Muscle of back (tissue), 13 donors: ENCODE results near the gene LRRD1. TPM values are rescaled to one million over a fixed set of nuclear protein-coding genes. Genes with fewer than 3 reads are reported as not detected.
"Not testable (repeated sequence)": the region's sequence is repeated elsewhere in the genome, so short reads cannot be mapped to it uniquely, and the experiment has no call there.

Experiments used
- DNase-seq, 3 donors: peaks; one replicate each; pipeline versions ENCODE4 v3.0.0 to v3.0.0-alpha.2; 2013
- long read RNA-seq, 9 donors: transcript quantifications; one replicate each; lab custom pipeline, GENCODE V29; 2026
- polyA plus RNA-seq, 10 donors: library from polyadenylated mRNA; unstranded; fragments of 120-200 nt; gene quantifications; one replicate each; pipeline ENCODE4 v1.2.1, GENCODE V29; 2013; ENCODE audit not compliant: insufficient read length in 10 of 10

The LRRD1 gene
- polyA plus RNA-seq: under 1 TPM in 9 of 10 donors, not detected in 1; 0.07 to 0.84 (median 0.41) TPM
- long read RNA-seq, donor 1: 0 reads
- long read RNA-seq, donor 2: 0 reads
- long read RNA-seq, donor 3: 0 reads
- long read RNA-seq, donor 4: 0 reads
- long read RNA-seq, donor 5: 0 reads
- long read RNA-seq, donor 6: 0 reads
- long read RNA-seq, donor 7: 0 reads
- long read RNA-seq, donor 8: 0 reads
- long read RNA-seq, donor 9: 0 reads

- peak; percentile 81 to 93 (median 85) for DNase-seq
These were observed at the start of gene LRRD1 for GRCh38 chr7:92178928-92179924. Gene LRRD1 (minus strand): TSS chr7:92179142. CDS start chr7:92165202, 13,940 bp downstream.

GRCh38 chr7:92228742-92229141 lies 49.8 kb upstream of the LRRD1 start:
- no peak for DNase-seq

- no peak for DNase-seq
These were observed 49.2 kb upstream of the LRRD1 start for GRCh38 chr7:92228100-92228499.

GRCh38 chr7:92226981-92227380 lies 48.0 kb upstream of the LRRD1 start:
- DNase-seq: no peak

- no peak for DNase-seq
These were observed 42.8 kb upstream of the LRRD1 start for GRCh38 chr7:92221766-92222165.

GRCh38 chr7:92206672-92207071 lies 27.7 kb upstream of the LRRD1 start:
- DNase-seq: no peak

- DNase-seq: no peak
These were observed 27.0 kb upstream of the LRRD1 start for GRCh38 chr7:92205987-92206386.

GRCh38 chr7:92200791-92201190 lies 21.8 kb upstream of the LRRD1 start:
- DNase-seq: no peak

- no peak for DNase-seq
These were observed 13.4 kb upstream of the LRRD1 start for GRCh38 chr7:92192326-92192725.

- DNase-seq: not testable (repeated sequence)
These were observed 10.3 kb upstream of the LRRD1 start for GRCh38 chr7:92189246-92189645.

GRCh38 chr7:92184294-92184693 lies 5.4 kb upstream of the LRRD1 start:
- not testable (repeated sequence) for DNase-seq

GRCh38 chr7:92177362-92177761 lies 1.6 kb downstream of the LRRD1 start:
- DNase-seq: peak in 2 of 3 donors; percentile 8 to 83

GRCh38 chr7:92169529-92169928 lies 9.4 kb downstream of the LRRD1 start:
- not testable (repeated sequence) for DNase-seq

- DNase-seq: no peak
These were observed 17.7 kb downstream of the LRRD1 start for GRCh38 chr7:92161271-92161670.

GRCh38 chr7:92158660-92159575 lies 20.0 kb downstream of the LRRD1 start:
- peak in 1 of 3 donors; percentile 79 for DNase-seq

GRCh38 chr7:92156990-92157389 lies 22.0 kb downstream of the LRRD1 start:
- DNase-seq: no peak

GRCh38 chr7:92155108-92155739 lies 23.7 kb downstream of the LRRD1 start:
- DNase-seq: no peak

GRCh38 chr7:92150450-92151017 lies 28.4 kb downstream of the LRRD1 start:
- no peak for DNase-seq

GRCh38 chr7:92149736-92150239 lies 29.2 kb downstream of the LRRD1 start:
- no peak for DNase-seq

GRCh38 chr7:92143192-92143880 lies 35.6 kb downstream of the LRRD1 start:
- not testable (repeated sequence) for DNase-seq
